PFSK-1 (cell line): Measurements from ENCODE around the gene ZNF341.

Source experiments
- FOXP2 ChIP-seq: optimal IDR thresholded peaks from 2 replicates; pipeline ENCODE3; 2011; ENCODE audit warnings: borderline replicate concordance, control low read depth, inconsistent platforms; ENCODE audit not compliant: insufficient read depth; ENCODE audit errors: extremely low read length, extremely low read depth
- POLR2AphosphoS5 ChIP-seq: IDR thresholded peaks from 2 replicates; pipeline ENCODE4 v1.6.1; 2012; ENCODE audit warnings: low read depth, mild to moderate bottlenecking, control low read depth, low read length, moderate library complexity
- REST ChIP-seq, 2 experiments: IDR thresholded peaks; 2 replicates each; pipeline versions ENCODE4 v1.6.1 to v1.8.0; 2011 to 2012; ENCODE audit warnings: low read depth in 2 of 2, low read length in 2 of 2, control low read depth in 1 of 2, inconsistent platforms in 1 of 2, mild to moderate bottlenecking in 1 of 2, moderate library complexity in 1 of 2; ENCODE audit not compliant: insufficient read depth in 1 of 2
- SIN3A ChIP-seq: IDR thresholded peaks from 2 replicates; pipeline ENCODE4 v1.6.1; 2012; ENCODE audit warnings: mild to moderate bottlenecking, low read length, moderate library complexity, borderline replicate concordance; ENCODE audit not compliant: insufficient read depth
- TAF1 ChIP-seq: IDR thresholded peaks from 2 replicates; pipeline ENCODE4 v1.6.1; 2012; ENCODE audit warnings: low read length, control low read depth, borderline replicate concordance; ENCODE audit not compliant: insufficient read depth

ZNF341 gene

DNA sequence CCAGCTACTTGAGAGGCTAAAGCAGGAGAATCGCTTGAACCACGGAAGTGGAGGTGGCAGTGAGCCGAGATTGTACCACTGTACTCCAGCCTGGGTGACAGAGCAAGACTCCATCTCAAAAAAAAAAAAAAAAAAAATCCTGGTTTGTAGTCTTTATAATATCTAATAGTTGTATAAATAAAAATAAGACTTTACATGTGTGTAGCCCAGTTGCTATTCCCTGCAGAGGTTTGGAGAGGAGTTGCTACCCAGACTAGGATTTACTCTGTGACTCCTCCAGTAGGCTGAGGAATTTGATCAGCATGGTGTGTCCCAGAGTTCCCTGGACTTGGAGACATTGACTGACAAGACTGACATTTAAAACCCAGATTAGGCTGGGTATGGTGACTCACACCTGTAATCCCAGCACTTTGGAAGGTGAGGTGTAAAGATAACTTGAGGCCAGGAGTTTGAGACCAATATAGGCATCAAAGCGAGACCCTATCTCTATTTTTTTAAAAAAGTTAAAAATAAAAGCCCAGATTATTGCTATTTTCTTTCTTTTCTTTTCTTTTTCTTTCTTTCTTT is 89.6 kb downstream of the ZNF341 start:
- TF ChIP-seq FOXP2 (no peak), SIN3A (no peak), TAF1 (no peak), REST (IDR thresholded peaks at IDR 0.05; ENCODE audit: insufficient read depth in 1 of 2, low read depth in 2 of 2, low read length in 2 of 2) (no peak), POLR2AphosphoS5 (no peak)

DNA sequence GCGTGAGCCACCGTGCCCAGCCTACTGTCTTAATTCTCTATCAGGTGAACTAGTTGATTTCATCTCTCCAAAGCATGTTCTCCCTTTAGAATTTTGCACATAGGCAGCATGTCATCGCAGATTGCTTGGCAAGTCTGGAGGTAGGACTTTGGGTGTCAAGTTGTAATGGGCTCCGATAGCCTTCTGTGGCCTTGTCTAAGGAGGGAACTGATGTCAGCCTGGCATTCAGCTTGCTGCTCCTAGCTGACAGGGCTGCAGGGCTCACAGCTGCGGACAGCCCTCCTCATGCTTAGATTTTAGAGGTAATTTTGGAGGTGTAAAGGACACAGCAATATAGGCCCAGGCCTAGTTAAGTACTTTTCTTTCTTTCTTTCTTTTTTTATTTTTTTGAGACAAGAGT is 90.6 kb downstream of the ZNF341 start:
- no peak for TF ChIP-seq FOXP2
- no peak for TF ChIP-seq REST (IDR thresholded peaks at IDR 0.05; ENCODE audit: insufficient read depth in 1 of 2, low read depth in 2 of 2, low read length in 2 of 2)

DNA sequence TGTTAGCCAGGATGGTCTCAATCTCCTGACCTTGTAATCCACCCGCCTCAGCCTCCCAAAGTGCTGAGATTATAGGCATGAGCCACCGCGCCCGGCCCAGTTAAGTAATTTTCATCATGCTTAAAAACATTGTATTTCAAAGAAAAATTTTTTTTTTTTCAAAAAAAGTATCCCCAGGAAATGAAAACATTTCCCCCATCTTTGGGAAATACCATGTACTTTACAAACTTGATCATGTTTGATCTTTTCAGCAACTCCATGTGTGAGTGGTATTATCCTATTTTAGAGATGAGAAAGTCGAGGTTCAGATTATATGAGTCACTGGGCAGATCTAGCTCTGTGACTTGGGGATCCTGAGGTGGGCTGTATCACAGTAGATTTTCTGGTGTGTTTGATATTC is 91.2 kb downstream of the ZNF341 start:
- TF ChIP-seq FOXP2 (no peak), SIN3A (no peak), TAF1 (no peak), POLR2AphosphoS5 (no peak), REST (IDR thresholded peaks at IDR 0.05; ENCODE audit: insufficient read depth in 1 of 2, low read depth in 2 of 2, low read length in 2 of 2) (no peak)

- TF ChIP-seq REST (IDR thresholded peaks at IDR 0.05; ENCODE audit: insufficient read depth in 1 of 2, low read depth in 2 of 2, low read length in 2 of 2) (no peak), POLR2AphosphoS5 (no peak)
These were observed 93.1 kb downstream of the ZNF341 start for GRCh38 chr20:33824852-33825251.

DNA sequence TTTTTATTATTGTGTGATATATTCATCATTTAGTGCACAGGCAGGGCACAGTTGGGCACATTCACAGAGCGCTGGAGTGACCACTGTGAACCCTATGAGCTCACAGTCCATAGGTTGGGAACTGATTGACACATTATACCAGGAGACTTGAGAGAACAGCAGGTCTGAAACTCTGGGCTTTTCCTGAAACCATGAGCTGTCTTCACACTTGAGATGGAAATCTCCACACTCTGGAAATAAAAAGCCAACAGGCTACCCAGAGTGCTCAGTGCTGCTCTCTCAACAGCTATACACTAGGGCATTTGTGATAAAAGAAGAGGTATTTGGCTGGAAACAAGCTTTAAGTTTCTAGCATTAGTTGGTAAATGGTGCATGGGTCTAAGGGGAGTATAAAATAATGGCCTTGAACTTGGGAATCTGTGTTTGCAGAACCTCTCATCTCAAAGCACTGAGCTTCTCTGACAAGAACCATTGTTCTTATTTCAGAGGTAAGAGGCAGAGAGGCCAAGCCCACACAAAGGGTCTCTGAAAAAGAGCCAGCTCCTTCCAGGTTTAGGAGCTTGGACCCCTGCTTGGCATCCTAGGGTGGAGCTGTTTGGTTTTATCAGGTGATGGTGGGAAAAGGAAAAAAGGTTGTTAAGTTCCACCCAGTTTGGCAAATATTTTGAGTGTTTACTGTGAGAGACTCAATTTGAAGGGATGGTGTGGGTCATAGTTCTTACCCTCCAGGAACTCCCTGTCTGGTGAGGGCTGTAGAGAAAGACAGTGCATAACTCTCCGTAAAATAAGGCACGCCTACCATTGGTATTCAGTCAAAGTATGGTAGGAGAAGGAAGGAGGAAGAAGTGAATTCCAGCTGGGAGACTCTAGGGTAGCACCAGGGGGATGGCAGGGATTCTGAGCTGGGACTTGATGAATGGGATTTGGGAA is 93.8 kb downstream of the ZNF341 start:
- no peak for TF ChIP-seq SIN3A
- TF ChIP-seq TAF1: no peak
- TF ChIP-seq REST (IDR thresholded peaks at IDR 0.05; ENCODE audit: insufficient read depth in 1 of 2, low read depth in 2 of 2, low read length in 2 of 2): no peak
